ENCODE measurements around the gene CYSRT1. TPM values are rescaled to one million over a fixed set of nuclear protein-coding genes. Genes with fewer than 3 reads are reported as not detected.

Gene CYSRT1
- total RNA-seq, 4 donors from 2014 or later = 0.94 to 2.3 (median 1.3) TPM; not detected in 1

DNA sequence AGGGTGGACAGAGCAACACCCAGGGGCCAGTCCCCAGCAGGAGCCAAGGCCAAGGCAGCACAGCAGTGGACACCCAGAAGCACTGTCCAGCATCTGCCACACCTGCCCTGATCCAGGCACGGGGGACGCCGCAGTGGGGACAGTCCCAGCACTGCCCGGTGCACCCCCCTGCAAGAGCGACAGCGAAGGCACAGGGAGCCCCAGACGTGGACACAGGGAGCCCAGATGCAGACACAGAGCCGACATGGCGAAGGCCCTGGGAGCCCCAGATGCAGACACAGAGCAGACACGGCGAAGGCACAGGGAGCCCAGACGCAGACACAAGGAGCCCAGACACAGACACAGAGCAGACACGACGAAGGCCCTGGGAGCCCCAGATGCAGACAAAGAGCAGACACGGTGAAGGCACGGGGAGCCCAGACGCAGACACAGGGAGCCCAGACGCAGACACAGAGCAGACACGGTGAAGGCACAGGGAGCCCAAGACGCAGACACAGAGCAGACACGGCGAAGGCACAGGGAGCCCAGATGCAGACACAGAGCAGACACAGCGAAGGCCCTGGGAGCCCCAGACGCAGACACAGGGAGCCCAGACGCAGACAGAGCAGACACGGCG, 40.9 kb upstream of the CYSRT1 start:
- WGBS, 2 donors = 91 to 92% methylated on average over 21 of the region's 27 CpGs
- Histone ChIP-seq H3K4me3 (replicated peaks in 1 of 3) (no peak overlapping the region), H3K27me3 (no peaks in the 10 kb centered on the region), H3K9me3 (no peaks in the 10 kb centered on the region), H3K4me1 (peaks cover 16 to 17% of the 10 kb centered on the region in 2 donors), H3K27ac (no peak overlapping the region), H3K36me3 (peaks cover 39 to 62% of the 10 kb centered on the region in 2 donors)
- intact Hi-C loops (cut with DNase I) = no loop called here
- TF ChIP-seq POLR2A (IDR thresholded peaks at IDR 0.05) = no peak
- TF ChIP-seq, protein P1, sequence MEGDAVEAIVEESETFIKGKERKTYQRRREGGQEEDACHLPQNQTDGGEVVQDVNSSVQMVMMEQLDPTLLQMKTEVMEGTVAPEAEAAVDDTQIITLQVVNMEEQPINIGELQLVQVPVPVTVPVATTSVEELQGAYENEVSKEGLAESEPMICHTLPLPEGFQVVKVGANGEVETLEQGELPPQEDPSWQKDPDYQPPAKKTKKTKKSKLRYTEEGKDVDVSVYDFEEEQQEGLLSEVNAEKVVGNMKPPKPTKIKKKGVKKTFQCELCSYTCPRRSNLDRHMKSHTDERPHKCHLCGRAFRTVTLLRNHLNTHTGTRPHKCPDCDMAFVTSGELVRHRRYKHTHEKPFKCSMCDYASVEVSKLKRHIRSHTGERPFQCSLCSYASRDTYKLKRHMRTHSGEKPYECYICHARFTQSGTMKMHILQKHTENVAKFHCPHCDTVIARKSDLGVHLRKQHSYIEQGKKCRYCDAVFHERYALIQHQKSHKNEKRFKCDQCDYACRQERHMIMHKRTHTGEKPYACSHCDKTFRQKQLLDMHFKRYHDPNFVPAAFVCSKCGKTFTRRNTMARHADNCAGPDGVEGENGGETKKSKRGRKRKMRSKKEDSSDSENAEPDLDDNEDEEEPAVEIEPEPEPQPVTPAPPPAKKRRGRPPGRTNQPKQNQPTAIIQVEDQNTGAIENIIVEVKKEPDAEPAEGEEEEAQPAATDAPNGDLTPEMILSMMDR (IDR thresholded peaks at IDR 0.05) = no peak
- DNase-seq = no peak

- Histone ChIP-seq H3K36me3 (peaks cover 34 to 57% of the 10 kb centered on the region in 2 donors), H3K27me3 (no peaks in the 10 kb centered on the region)
- WGBS, 2 donors = 94 to 95% methylated on average over 27 to 31 of the region's 48 CpGs
Measured at GRCh38 chr9:137184881-137185660, 39.9 kb upstream of the CYSRT1 start.

GRCh38 chr9:137185921-137186320, 39.1 kb upstream of the CYSRT1 start:
- H3K4me1 ChIP-seq = peaks cover 29 to 30% of the 10 kb centered on the region in 2 donors
- intact Hi-C loops (cut with DNase I) = loop anchor here (5.0 kb wide), 1 partner anchor 41 kb away; the partner anchor contains the start of genes CYSRT1 and RNF224

More at GRCh38 chr9:137184881-137185660, 39.9 kb upstream of the CYSRT1 start:
- Histone ChIP-seq H3K27ac (no peak overlapping the region), H3K4me3 (replicated peaks in 1 of 3) (no peak overlapping the region), H3K4me1 (peaks cover 26% of the 10 kb centered on the region in 2 donors), H3K9me3 (no peaks in the 10 kb centered on the region)
- DNase-seq = no peak
- intact Hi-C loops (cut with DNase I) = loop anchor here (5.0 kb wide), 1 partner anchor 42 kb away; the partner anchor contains the start of genes CYSRT1 and RNF224
- TF ChIP-seq, protein P1 (IDR thresholded peaks at IDR 0.05) = no peak
- TF ChIP-seq POLR2A (IDR thresholded peaks at IDR 0.05) = no peak

GRCh38 chr9:137186385-137186784, 38.6 kb upstream of the CYSRT1 start:
- no peaks in the 10 kb centered on the region for H3K27me3 ChIP-seq
- no peak overlapping the region for H3K4me3 ChIP-seq (replicated peaks in 1 of 3)
- DNase-seq = no peak
- no peaks in the 10 kb centered on the region for H3K9me3 ChIP-seq
- intact Hi-C loops (cut with DNase I) = loop anchor here (5.0 kb wide), 1 partner anchor 41 kb away; the partner anchor contains the start of genes CYSRT1 and RNF224
- H3K4me1 ChIP-seq = peaks cover 29 to 30% of the 10 kb centered on the region in 2 donors
- no peak overlapping the region for H3K27ac ChIP-seq
- WGBS, 2 donors = 49 to 88% methylated on average over 3 of the region's 6 CpGs
- H3K36me3 ChIP-seq = peaks cover 29 to 49% of the 10 kb centered on the region in 2 donors
- TF ChIP-seq, protein P1 (IDR thresholded peaks at IDR 0.05) = no peak
- no peak for TF ChIP-seq POLR2A (IDR thresholded peaks at IDR 0.05)

More at GRCh38 chr9:137185921-137186320, 39.1 kb upstream of the CYSRT1 start:
- H3K4me3 ChIP-seq (replicated peaks in 1 of 3) = no peak overlapping the region
- peaks cover 33 to 54% of the 10 kb centered on the region in 2 donors for H3K36me3 ChIP-seq
- H3K9me3 ChIP-seq = no peaks in the 10 kb centered on the region
- H3K27me3 ChIP-seq = no peaks in the 10 kb centered on the region
- DNase-seq = no peak
- H3K27ac ChIP-seq = no peak overlapping the region
- no peak for TF ChIP-seq POLR2A (IDR thresholded peaks at IDR 0.05)
- TF ChIP-seq, protein P1 (IDR thresholded peaks at IDR 0.05) = no peak
- 96 to 97% methylated on average over 8 to 19 of the region's 19 CpGs for WGBS, 2 donors
